ENCODE results near the gene CNTROB.
"Not testable (repeated sequence)": the region's sequence is repeated elsewhere in the genome, so short reads cannot be mapped to it uniquely, and the experiment has no call there.

Gene CNTROB

GRCh38 chr17:7943291-7943690 lies 11.3 kb downstream of the CNTROB start:
- no peak for DNase-seq (ENCODE audit: low spot score)

GRCh38 chr17:7944326-7944725 lies 12.3 kb downstream of the CNTROB start:
- no peak for DNase-seq (ENCODE audit: low spot score)

GRCh38 chr17:7945651-7946050 lies 13.6 kb downstream of the CNTROB start:
- no peak for DNase-seq (ENCODE audit: low spot score)

GRCh38 chr17:7946441-7946840 lies 14.4 kb downstream of the CNTROB start:
- no peak for DNase-seq (ENCODE audit: low spot score)

GRCh38 chr17:7947651-7948050 lies 15.6 kb downstream of the CNTROB start:
- no peak for DNase-seq (ENCODE audit: low spot score)

- no peak for DNase-seq (ENCODE audit: low spot score)
These were observed 18.6 kb downstream of the CNTROB start for GRCh38 chr17:7950578-7950977.

GRCh38 chr17:7951143-7951792 lies 19.3 kb downstream of the CNTROB start:
- DNase-seq (ENCODE audit: low spot score) = peak; percentile 2

GRCh38 chr17:7953266-7953665 lies 21.3 kb downstream of the CNTROB start:
- not testable (repeated sequence) for DNase-seq (ENCODE audit: low spot score)

GRCh38 chr17:7955414-7956227 lies 23.6 kb downstream of the CNTROB start:
- no peak for DNase-seq (ENCODE audit: low spot score)

GRCh38 chr17:7956228-7956965 lies 24.4 kb downstream of the CNTROB start:
- no peak for DNase-seq (ENCODE audit: low spot score)

GRCh38 chr17:7959503-7960253 lies 27.7 kb downstream of the CNTROB start:
- no peak for DNase-seq (ENCODE audit: low spot score)

GRCh38 chr17:7961421-7961820 lies 29.4 kb downstream of the CNTROB start:
- no peak for DNase-seq (ENCODE audit: low spot score)

- DNase-seq (ENCODE audit: low spot score) = no peak
These were observed 35.7 kb downstream of the CNTROB start for GRCh38 chr17:7967751-7968150.

- DNase-seq (ENCODE audit: low spot score) = no peak
These were observed 37.4 kb downstream of the CNTROB start for GRCh38 chr17:7969433-7969832.

- DNase-seq (ENCODE audit: low spot score) = no peak
These were observed 39.6 kb downstream of the CNTROB start for GRCh38 chr17:7971651-7972050.

GRCh38 chr17:7972131-7972785 lies 40.3 kb downstream of the CNTROB start:
- no peak for DNase-seq (ENCODE audit: low spot score)

- DNase-seq (ENCODE audit: low spot score) = no peak
These were observed 42.7 kb downstream of the CNTROB start for GRCh38 chr17:7974638-7975131.

- no peak for DNase-seq (ENCODE audit: low spot score)
These were observed 45.0 kb downstream of the CNTROB start for GRCh38 chr17:7977039-7977438.

- no peak for DNase-seq (ENCODE audit: low spot score)
These were observed 45.8 kb downstream of the CNTROB start for GRCh38 chr17:7977805-7978204.

GRCh38 chr17:7982173-7982572 lies 50.2 kb downstream of the CNTROB start:
- DNase-seq (ENCODE audit: low spot score) = no peak

GRCh38 chr17:7982666-7983065 lies 50.7 kb downstream of the CNTROB start:
- no peak for DNase-seq (ENCODE audit: low spot score)

Data from CD4-positive, alpha-beta T cell treated with Interleukin-15 for 4 hours (primary cell).